SK-N-SH (cell line): ENCODE data around the gene CTSF. TPM values are rescaled to one million over a fixed set of nuclear protein-coding genes. Genes with fewer than 3 reads are reported as not detected.

ENCODE experiments used
- CTCF ChIA-PET: fragments of 300-600, 350-600 bp; formaldehyde crosslinking; extraction: SDS; loops from one replicate; lab custom pipeline; 2021; lab: Yijun Ruan, JAX
- POLR2A ChIA-PET: fragments of 350-600 bp; sonication (Branson Sonifier 250); formaldehyde crosslinking; extraction: SDS; loops from one replicate; lab custom pipeline; 2020; ENCODE audit warnings: antibody characterized with exemption, inconsistent platforms; lab: Yijun Ruan, JAX
- DNase-seq: peaks from one replicate; pipeline ENCODE4 v3.0.0; 2012
- H2AFZ ChIP-seq: fragments of 200-600 bp; sonication (generic); 2 replicates; pipeline ENCODE4 v1.8.1; 2016; ENCODE audit warnings: antibody characterized with exemption, mild to moderate bottlenecking, low read depth
- H3F3A ChIP-seq: fragments of 200-600 bp; sonication (generic); replicated peaks from 2 replicates; pipeline ENCODE3; 2016; ENCODE audit warnings: antibody characterized with exemption, mild to moderate bottlenecking; ENCODE audit not compliant: insufficient read depth
- H3K27ac ChIP-seq, 2 experiments: fragments of 200-500 bp in 1 of 2; fragments of 200-600 bp in 1 of 2; sonication (Bioruptor generic) in 1 of 2; sonication (generic), shearing (Covaris generic) in 1 of 2; 2 replicates each; pipeline versions ENCODE4 v1.5.1 to v1.6.1; 2014 to 2016; ENCODE audit warnings: low read depth in 2 of 2, inconsistent platforms in 1 of 2, low read length in 1 of 2, mild to moderate bottlenecking in 1 of 2, mixed read lengths in 1 of 2
- H3K27me3 ChIP-seq: fragments of 200-600 bp; sonication (generic), shearing (Covaris generic); 2 replicates; pipeline ENCODE4 v1.6.1; 2016; ENCODE audit warnings: mixed run types; ENCODE audit not compliant: insufficient read depth
- H3K36me3 ChIP-seq, 2 experiments: fragments of 200-500 bp in 1 of 2; fragments of 200-600 bp in 1 of 2; sonication (Bioruptor generic) in 1 of 2; sonication (generic) in 1 of 2; replicated peaks in 1 of 2; 2 replicates each; pipeline versions ENCODE3 to v1.5.1; 2014 to 2016; ENCODE audit warnings: low read length in 1 of 2, mild to moderate bottlenecking in 1 of 2; ENCODE audit not compliant: insufficient read depth in 2 of 2, control insufficient read depth in 1 of 2
- H3K4me1 ChIP-seq, 2 experiments: fragments of 200-500 bp in 1 of 2; fragments of 200-600 bp in 1 of 2; sonication (Bioruptor generic) in 1 of 2; sonication (generic), shearing (Covaris generic) in 1 of 2; 2 replicates each; pipeline versions ENCODE4 v1.5.1 to v1.6.1; 2014 to 2016; ENCODE audit warnings: low read depth in 1 of 2, low read length in 1 of 2, mixed run types in 1 of 2; ENCODE audit not compliant: insufficient read depth in 2 of 2, control insufficient read depth in 1 of 2
- H3K4me2 ChIP-seq: fragments of 200-600 bp; sonication (generic), shearing (Covaris generic); 2 replicates; pipeline ENCODE4 v1.6.1; 2017; ENCODE audit warnings: mixed run types
- H3K4me3 ChIP-seq, 2 experiments: fragments of 200-500 bp in 1 of 2; fragments of 200-600 bp in 1 of 2; sonication (Bioruptor generic) in 1 of 2; sonication (generic), shearing (Covaris generic) in 1 of 2; 2 replicates each; pipeline versions ENCODE4 v1.5.1 to v1.8.1; 2014 to 2016; ENCODE audit warnings: low read depth in 2 of 2, inconsistent platforms in 1 of 2, low read length in 1 of 2, mild to moderate bottlenecking in 1 of 2, mixed read lengths in 1 of 2, moderate library complexity in 1 of 2
- H3K79me2 ChIP-seq: fragments of 200-600 bp; sonication (generic); 2 replicates; pipeline ENCODE4 v1.8.1; 2017; ENCODE audit warnings: mild to moderate bottlenecking; ENCODE audit not compliant: insufficient read depth
- H3K9ac ChIP-seq: fragments of 200-600 bp; sonication (generic); 2 replicates; pipeline ENCODE4 v1.6.1; 2017; ENCODE audit warnings: mixed run types
- H3K9me2 ChIP-seq: fragments of 200-600 bp; sonication (generic); 2 replicates; pipeline ENCODE4 v1.6.1; 2017; ENCODE audit warnings: mixed run types
- H3K9me3 ChIP-seq: fragments of 200-600 bp; sonication (generic); 2 replicates; pipeline ENCODE4 v1.6.1; 2017; ENCODE audit warnings: mixed run types, mild to moderate bottlenecking, moderate library complexity
- H4K20me1 ChIP-seq: fragments of 200-600 bp; sonication (generic); 2 replicates; pipeline ENCODE4 v1.6.1; 2017; ENCODE audit warnings: mild to moderate bottlenecking, mixed run types; ENCODE audit not compliant: insufficient read depth
- CTCF ChIP-seq: fragments of 200-600 bp; sonication (generic); IDR thresholded peaks from 2 replicates; pipeline ENCODE4 v1.6.1; 2017; ENCODE audit warnings: antibody characterized with exemption, mild to moderate bottlenecking, moderate library complexity
- EP300 ChIP-seq, 2 experiments: IDR thresholded peaks; 2 replicates each; pipeline versions ENCODE4 v1.4.0 to v1.6.1; 2012; ENCODE audit warnings: borderline replicate concordance in 1 of 2, low read depth in 1 of 2, low read length in 1 of 2
- FOXM1 ChIP-seq: IDR thresholded peaks from 2 replicates; pipeline ENCODE4 v1.4.0; 2012; ENCODE audit warnings: low read depth, mild to moderate bottlenecking
- IRF3 ChIP-seq: fragments of 150-350 bp; IDR thresholded peaks from 2 replicates; pipeline ENCODE4 v1.6.1; 2016; ENCODE audit warnings: mild to moderate bottlenecking, low read depth, low read length
- JUND ChIP-seq: IDR thresholded peaks from 2 replicates; pipeline ENCODE4 v1.4.0; 2012
- MEF2A ChIP-seq: IDR thresholded peaks from 2 replicates; pipeline ENCODE4 v1.4.0; 2012; ENCODE audit warnings: low read depth, borderline replicate concordance
- RCOR1 ChIP-seq: fragments of 150-350 bp; IDR thresholded peaks from 2 replicates; pipeline ENCODE4 v1.6.1; 2017; ENCODE audit warnings: antibody characterized with exemption, low read length
- RXRA ChIP-seq: IDR thresholded peaks from 2 replicates; pipeline ENCODE4 v1.4.0; 2012; ENCODE audit warnings: low read depth, mild to moderate bottlenecking, borderline replicate concordance
- SIN3A ChIP-seq: IDR thresholded peaks from 2 replicates; pipeline ENCODE4 v1.6.1; 2012; ENCODE audit warnings: low read depth, mild to moderate bottlenecking, low read length, moderate library complexity, borderline replicate concordance
- SMC3 ChIP-seq: IDR thresholded peaks from 2 replicates; pipeline ENCODE4 v1.6.1; 2012; ENCODE audit warnings: low read depth, low read length, improper control_type of control experiment
- ZBTB33 ChIP-seq: IDR thresholded peaks from 2 replicates; pipeline ENCODE4 v1.4.0; 2012; ENCODE audit warnings: low read depth, borderline replicate concordance
- WGBS: methylation state at CpG from one replicate; pipeline ENCODE4 v1.1.6; 2017; ENCODE audit warnings: low lambda C conversion rate; 5-methylcytosine and 5-hydroxymethylcytosine counted together
- polyA plus RNA-seq, 3 experiments: library from polyadenylated mRNA; depleted of rRNA; stranded (reverse); fragments of >200 nt; gene quantifications; 2 replicates each; pipeline ENCODE4 v1.2.3, GENCODE V29; 2012
- TF ChIP-seq, protein P1 (sequence below): IDR thresholded peaks from 2 replicates; pipeline ENCODE4; 2012
- TF ChIP-seq, protein P2 (sequence below): IDR thresholded peaks from 2 replicates; pipeline ENCODE4 v1.6.1; 2012; ENCODE audit warnings: mild to moderate bottlenecking, low read depth, low read length, moderate library complexity

Gene CTSF
- polyA plus RNA-seq, 1 of the 3 experiments (the other 2 are of a cell fraction), result 57.2 TPM

DNA sequence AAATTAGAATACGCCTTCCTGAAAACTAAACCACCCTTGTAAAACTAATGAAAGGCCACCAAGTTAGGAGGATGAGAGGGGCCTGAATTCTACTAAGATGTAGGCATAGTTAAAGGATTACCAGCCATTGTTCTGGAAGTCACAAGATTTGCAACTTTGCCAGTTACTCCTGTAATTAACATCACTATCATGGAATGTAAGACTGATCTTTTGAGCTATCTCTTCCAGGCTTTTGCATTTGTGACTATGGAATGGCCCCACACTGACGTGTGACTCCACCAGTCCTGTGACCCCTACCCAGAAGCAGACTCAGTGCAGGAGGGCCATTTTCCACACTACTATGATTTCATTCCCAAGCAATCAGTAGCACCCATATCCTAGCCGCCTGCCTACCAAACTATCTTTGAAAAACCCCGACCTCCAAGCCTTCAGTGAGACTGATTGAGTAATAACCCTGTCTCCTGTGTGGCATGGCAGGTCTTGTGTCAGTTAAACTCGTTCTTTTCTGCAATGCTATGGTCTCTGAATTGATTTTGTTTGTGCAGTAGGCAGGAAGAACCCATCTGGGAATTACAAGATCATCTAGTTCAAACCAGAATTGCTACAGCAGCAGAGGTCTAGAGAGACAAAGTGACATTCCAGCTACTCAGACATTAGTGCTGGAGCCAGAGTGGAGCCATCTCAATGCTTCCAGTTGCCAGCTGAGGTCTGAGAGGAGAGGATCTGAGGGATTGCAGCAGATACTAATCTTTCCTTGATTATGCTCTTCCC lies 1.9 kb upstream of the CTSF start:
- no peaks in the 10 kb centered on the region for H3K9me3 ChIP-seq
- H3K4me2 ChIP-seq, result no peak overlapping the region
- no peak overlapping the region for H3K27ac ChIP-seq
- H3K27me3 ChIP-seq, result no peaks in the 10 kb centered on the region
- H3K4me1 ChIP-seq, result peaks cover 0 to 7% of the 10 kb centered on the region in 2 experiments; a peak in 1 of 4 replicates
- no peaks in the 10 kb centered on the region for H3F3A ChIP-seq
- H3K36me3 ChIP-seq, result no peaks in the 10 kb centered on the region
- ChIA-PET CTCF (interaction anchor here (3.2 to 5.1 kb wide), 3 partner anchors 8 to 108 kb away, joined by 13 to 30 read pairs (median 14); partner anchors contain the start of genes CCDC87, CCS and RBM4B), POLR2A (interaction anchor here (2.7 kb wide), 1 partner anchor 22 kb away, joined by 8 read pairs; the partner anchor contains the start of genes CCDC87 and CCS)
- H3K4me3 ChIP-seq, result no peak overlapping the region
- H2AFZ ChIP-seq, result no peak overlapping the region
- no peak for TF ChIP-seq CTCF
- TF ChIP-seq FOXM1, result no peak
- TF ChIP-seq EP300 (IDR thresholded peaks at IDR 0.05; ENCODE audit: borderline replicate concordance in 1 of 2, low read depth in 1 of 2, low read length in 1 of 2), result no peak
- TF ChIP-seq MEF2A, result no peak
- TF ChIP-seq ZBTB33, result no peak
- TF ChIP-seq SMC3, result no peak
- no peak for TF ChIP-seq RCOR1
- no peak for TF ChIP-seq IRF3
- TF ChIP-seq SIN3A, result no peak
- TF ChIP-seq JUND, result no peak
- no peak for TF ChIP-seq RXRA
- TF ChIP-seq, protein P1, sequence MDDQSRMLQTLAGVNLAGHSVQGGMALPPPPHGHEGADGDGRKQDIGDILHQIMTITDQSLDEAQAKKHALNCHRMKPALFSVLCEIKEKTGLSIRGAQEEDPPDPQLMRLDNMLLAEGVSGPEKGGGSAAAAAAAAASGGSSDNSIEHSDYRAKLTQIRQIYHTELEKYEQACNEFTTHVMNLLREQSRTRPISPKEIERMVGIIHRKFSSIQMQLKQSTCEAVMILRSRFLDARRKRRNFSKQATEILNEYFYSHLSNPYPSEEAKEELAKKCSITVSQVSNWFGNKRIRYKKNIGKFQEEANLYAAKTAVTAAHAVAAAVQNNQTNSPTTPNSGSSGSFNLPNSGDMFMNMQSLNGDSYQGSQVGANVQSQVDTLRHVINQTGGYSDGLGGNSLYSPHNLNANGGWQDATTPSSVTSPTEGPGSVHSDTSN, result no peak
- TF ChIP-seq, protein P2, sequence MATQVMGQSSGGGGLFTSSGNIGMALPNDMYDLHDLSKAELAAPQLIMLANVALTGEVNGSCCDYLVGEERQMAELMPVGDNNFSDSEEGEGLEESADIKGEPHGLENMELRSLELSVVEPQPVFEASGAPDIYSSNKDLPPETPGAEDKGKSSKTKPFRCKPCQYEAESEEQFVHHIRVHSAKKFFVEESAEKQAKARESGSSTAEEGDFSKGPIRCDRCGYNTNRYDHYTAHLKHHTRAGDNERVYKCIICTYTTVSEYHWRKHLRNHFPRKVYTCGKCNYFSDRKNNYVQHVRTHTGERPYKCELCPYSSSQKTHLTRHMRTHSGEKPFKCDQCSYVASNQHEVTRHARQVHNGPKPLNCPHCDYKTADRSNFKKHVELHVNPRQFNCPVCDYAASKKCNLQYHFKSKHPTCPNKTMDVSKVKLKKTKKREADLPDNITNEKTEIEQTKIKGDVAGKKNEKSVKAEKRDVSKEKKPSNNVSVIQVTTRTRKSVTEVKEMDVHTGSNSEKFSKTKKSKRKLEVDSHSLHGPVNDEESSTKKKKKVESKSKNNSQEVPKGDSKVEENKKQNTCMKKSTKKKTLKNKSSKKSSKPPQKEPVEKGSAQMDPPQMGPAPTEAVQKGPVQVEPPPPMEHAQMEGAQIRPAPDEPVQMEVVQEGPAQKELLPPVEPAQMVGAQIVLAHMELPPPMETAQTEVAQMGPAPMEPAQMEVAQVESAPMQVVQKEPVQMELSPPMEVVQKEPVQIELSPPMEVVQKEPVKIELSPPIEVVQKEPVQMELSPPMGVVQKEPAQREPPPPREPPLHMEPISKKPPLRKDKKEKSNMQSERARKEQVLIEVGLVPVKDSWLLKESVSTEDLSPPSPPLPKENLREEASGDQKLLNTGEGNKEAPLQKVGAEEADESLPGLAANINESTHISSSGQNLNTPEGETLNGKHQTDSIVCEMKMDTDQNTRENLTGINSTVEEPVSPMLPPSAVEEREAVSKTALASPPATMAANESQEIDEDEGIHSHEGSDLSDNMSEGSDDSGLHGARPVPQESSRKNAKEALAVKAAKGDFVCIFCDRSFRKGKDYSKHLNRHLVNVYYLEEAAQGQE, result no peak
- WGBS, result 51% methylated on average over 5 of the region's 5 CpGs
- H3K9ac ChIP-seq, result no peak overlapping the region
- H3K9me2 ChIP-seq, result no peaks in the 10 kb centered on the region
- no peak for DNase-seq
- no peaks in the 10 kb centered on the region for H4K20me1 ChIP-seq
- H3K79me2 ChIP-seq, result no peaks in the 10 kb centered on the region
